Left colon (tissue), 2 donors: Measurements from ENCODE around the gene PRSS58. TPM values are rescaled to one million over a fixed set of nuclear protein-coding genes. Genes with fewer than 3 reads are reported as not detected.

Experiments used
- ATAC-seq: fragments of 200-7000 bp; cut with Tn5 transposase; one replicate; pipeline ENCODE4 v1.9.1; 2020; ENCODE audit warnings: mild to moderate bottlenecking, moderate library complexity
- DNase-seq, 2 donors: peaks; one replicate each; pipeline ENCODE4 v3.0.0-alpha.2; 2020
- intact Hi-C, 2 donors: fragments of 100-400 bp; cut with DNase I in 1 of 2; cut with micrococcal nuclease in 1 of 2; formaldehyde crosslinking; loops; one replicate each; pipeline versions ENCODE4 v1.11.2 to v1.14.0; 2022; cut with DNase I, micrococcal nuclease
- long read RNA-seq: library from polyadenylated mRNA; unstranded; transcript quantifications from one replicate; pipeline ENCODE4 v2.0.0, GENCODE V29; 2021
- total RNA-seq, 2 donors: library from RNA; stranded (reverse); fragmentation: NEBNext Ultra II Directional; extraction: Animal tissue kit (Norgen Biotek cat#: 25700); gene quantifications; one replicate each; pipeline ENCODE4 v1.2.1, GENCODE V29; 2021
- donor health status: DM: no; HTN: no; CAD: no.
- donor health status: DM: yes; HTN: yes; CAD: no.

PRSS58 gene, protein sequence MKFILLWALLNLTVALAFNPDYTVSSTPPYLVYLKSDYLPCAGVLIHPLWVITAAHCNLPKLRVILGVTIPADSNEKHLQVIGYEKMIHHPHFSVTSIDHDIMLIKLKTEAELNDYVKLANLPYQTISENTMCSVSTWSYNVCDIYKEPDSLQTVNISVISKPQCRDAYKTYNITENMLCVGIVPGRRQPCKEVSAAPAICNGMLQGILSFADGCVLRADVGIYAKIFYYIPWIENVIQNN
- total RNA-seq: not detected
- long read RNA-seq: 0 reads

DNA sequence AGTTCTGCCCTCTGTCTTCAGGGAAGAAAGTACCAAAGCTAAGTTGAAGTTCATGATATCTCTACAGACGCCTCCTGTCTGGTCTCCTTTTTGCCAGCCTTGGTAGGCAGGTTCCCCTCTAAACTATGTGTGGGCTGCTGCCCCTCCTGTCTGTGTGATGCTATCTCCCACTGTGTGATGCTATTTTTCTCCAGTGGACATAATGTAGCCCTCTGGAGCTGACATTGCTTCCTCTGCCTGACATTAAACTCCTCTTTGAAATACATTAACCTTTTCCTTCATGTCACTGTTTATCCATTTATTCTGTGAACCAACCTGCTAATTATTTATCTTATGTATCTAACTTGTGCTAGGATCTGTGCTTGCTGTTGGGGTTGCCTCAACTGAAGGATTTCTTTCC is at the start of gene PRSS58:
Gene PRSS58, minus strand, starts transcription at position 101 of the 400 bp plus-strand sequence. CDS start 351 bp downstream, outside the sequence.
- ATAC-seq: no peak
- intact Hi-C loops: no loop called here
- DNase-seq: no peak

- DNase-seq: no peak
- intact Hi-C loops: no loop called here
- no peak for ATAC-seq
These were observed 49.5 kb upstream of the PRSS58 start for GRCh38 chr7:142307246-142307900.

GRCh38 chr7:142303650-142304049 is 45.8 kb upstream of the PRSS58 start:
- intact Hi-C loops: no loop called here
- ATAC-seq: no peak
- no peak for DNase-seq

GRCh38 chr7:142301923-142302550 is 44.2 kb upstream of the PRSS58 start:
- intact Hi-C loops: no loop called here
- no peak for ATAC-seq
- no peak for DNase-seq

DNA sequence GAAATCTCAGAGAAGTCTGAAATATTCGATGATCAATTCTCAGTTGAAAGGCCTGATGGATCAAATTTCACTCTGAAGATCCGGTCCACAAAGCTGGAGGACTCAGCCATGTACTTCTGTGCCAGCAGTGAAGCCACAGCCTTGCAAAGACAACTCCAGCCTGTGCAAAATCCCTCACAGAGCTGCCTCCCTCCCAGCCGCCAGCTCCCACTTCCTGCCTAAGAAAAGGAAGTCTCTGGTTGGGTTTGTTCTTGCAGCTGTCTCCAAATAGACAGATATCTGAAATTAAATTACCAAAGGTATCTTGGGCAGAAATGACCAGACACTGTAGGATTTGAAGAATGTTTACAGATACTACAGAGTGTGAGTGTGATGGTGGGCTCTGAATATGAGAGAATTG is 43.4 kb upstream of the PRSS58 start:
- no peak for DNase-seq
- intact Hi-C loops: no loop called here

GRCh38 chr7:142300689-142301088 is 42.8 kb upstream of the PRSS58 start:
- ATAC-seq (no peak), DNase-seq (no peak)

More for the DNA sequence above, 43.4 kb upstream of the PRSS58 start:
- no peak for ATAC-seq

DNA sequence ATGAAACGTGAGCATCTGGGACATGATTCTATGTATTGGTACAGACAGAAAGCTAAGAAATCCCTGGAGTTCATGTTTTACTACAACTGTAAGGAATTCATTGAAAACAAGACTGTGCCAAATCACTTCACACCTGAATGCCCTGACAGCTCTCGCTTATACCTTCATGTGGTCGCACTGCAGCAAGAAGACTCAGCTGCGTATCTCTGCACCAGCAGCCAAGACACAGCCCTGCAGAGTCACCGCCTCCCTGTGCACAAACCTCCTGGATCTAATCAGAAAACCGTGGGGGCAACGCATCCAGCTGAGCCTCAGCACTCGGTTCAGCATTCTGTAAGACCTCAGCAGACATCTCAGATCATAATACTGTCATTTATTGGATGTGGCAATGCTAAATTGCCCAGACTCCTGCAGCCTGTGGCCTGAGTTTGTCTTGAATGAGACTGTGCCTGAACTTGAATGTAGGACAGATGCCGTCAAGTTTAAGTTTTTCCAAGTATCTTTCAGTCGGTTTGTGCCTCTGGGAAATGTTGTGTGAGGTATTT is 41.5 kb upstream of the PRSS58 start:
- intact Hi-C loops: no loop called here
- no peak for DNase-seq
- no peak for ATAC-seq

More at GRCh38 chr7:142300689-142301088, 42.8 kb upstream of the PRSS58 start:
- intact Hi-C loops: no loop called here

GRCh38 chr7:142298627-142299026 is 40.8 kb upstream of the PRSS58 start:
- no peak for ATAC-seq
- intact Hi-C loops: no loop called here

GRCh38 chr7:142298009-142298408 is 40.2 kb upstream of the PRSS58 start:
- intact Hi-C loops: no loop called here
- no peak for DNase-seq
- no peak for ATAC-seq

More at GRCh38 chr7:142298627-142299026, 40.8 kb upstream of the PRSS58 start:
- DNase-seq: no peak

DNA sequence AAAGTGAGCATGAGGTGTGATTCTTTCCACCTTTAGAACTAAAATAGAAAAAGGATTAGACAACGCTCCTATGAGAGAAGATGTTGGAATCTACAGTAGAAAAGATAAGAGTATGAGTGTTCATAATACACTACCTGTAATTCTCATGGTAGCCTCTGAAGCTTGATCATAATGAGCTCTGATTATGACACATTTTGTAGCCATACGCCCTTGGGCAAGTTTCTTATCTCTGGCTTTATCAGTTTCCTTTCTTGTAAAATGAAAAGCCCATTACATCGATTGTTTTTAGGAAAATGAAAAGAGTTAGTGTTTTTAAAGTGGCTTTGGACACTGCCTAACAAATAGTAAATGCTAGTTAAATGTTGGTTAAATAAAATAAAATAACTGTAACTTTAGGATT is 22.4 kb upstream of the PRSS58 start:
- no peak for ATAC-seq
- DNase-seq: no peak
- intact Hi-C loops: no loop called here

DNA sequence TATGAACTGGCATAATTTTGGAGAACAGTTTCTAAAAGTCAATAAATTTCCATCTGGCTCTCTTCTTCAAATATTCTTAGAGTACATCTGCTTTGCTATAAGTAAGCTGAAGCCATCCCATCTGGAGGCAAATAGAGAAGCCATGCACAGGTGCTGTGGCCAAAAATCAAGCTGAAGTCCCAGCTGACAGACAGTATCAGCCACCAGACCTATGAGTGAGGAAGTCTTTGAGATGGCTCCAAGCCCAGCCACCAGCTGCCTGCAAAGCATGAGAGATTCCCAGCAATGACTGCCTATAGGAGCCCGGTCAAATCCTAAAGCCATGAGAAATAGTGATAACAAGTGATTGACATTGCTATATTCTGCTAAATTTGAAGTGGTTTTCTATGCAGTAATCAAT is 21.7 kb upstream of the PRSS58 start:
- DNase-seq (no peak), ATAC-seq (no peak)
- intact Hi-C loops: no loop called here

DNA sequence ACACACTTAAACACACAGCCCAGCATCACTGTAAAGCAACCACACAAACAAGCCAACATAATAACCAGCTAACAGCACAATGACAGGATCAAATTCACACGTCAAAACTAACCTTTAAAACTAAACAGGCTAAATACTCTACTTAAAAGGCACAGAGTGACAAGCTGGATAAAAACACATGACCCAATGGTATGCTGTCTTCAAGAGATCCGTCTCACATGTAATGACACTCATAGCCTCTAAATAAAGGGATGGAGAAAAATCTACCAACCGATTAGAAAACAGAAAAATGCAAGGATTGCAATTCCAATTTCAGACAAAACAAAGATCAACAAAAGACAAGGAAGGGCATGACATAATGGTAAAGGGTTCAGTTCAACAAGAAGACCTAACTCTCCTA is 17.2 kb upstream of the PRSS58 start:
- DNase-seq: no peak
- intact Hi-C loops: no loop called here
- no peak for ATAC-seq

DNA sequence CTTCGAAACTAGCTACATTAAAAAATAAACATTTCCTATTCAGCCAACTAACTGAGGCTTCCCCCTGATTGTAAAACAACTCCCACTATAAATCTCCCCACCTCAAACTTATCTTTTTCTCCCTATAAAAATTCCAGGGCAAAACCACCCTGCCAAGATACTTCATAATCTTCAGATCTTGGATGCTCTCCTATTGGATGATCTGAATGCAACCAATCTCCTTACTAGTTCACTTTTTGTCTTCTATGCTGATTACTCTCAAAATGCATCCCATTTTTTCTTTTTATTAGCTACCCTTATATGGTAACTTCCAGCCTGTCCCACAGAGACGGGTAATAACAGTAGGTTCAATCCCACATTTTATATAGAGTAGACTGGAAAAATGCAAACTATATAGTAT is 15.0 kb upstream of the PRSS58 start:
- intact Hi-C loops: no loop called here
- ATAC-seq (no peak), DNase-seq (no peak)

- ATAC-seq: no peak
- intact Hi-C loops: no loop called here
- no peak for DNase-seq
These were observed 5.9 kb upstream of the PRSS58 start for GRCh38 chr7:142263598-142264380.

DNA sequence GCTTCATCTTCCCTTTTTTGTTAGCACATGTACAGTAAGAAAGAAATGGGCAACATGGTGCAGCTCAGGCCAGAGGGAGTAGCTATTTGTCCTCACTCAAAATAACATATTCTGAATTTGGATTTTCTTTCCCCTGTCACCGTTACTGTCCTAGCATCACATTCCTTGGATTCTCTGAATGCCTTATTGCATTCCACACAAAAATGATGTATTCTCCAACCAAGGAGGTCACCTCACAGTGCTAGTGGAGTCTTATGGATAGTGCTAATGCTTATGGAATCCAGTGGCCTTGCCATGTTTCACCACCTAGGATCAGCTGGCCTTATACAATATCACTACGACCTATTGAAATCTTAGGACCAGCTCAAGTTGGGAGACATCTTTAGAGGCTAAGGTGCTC is 7.2 kb downstream of the PRSS58 start:
- intact Hi-C loops: no loop called here
- DNase-seq: no peak
- no peak for ATAC-seq

DNA sequence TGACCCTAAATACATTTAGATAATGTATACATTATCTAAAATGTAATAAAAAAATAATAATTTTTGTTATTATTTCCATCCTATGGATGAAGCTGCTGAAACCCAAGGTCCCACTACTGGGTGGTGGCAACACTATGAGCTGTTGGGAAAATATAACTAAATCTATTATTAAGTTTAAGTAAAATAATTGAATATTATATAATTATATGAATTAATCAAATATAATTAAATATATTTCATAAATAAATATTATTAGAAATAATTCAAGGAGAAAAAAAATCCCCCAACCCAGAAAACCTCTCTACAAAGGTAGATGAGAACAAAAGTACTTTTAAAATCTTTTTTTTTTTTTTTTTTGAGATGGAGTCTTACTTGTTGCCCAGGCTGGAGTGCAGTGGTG is 7.9 kb downstream of the PRSS58 start:
- ATAC-seq (no peak), DNase-seq (no peak)
- intact Hi-C loops: no loop called here

- intact Hi-C loops: no loop called here
- ATAC-seq (no peak), DNase-seq (no peak)
These were observed 9.4 kb downstream of the PRSS58 start for GRCh38 chr7:142248166-142249160.

- intact Hi-C loops: no loop called here
- no peak for ATAC-seq
These were observed 14.0 kb downstream of the PRSS58 start for GRCh38 chr7:142243823-142244222.

More at GRCh38 chr7:142243823-142244222, 14.0 kb downstream of the PRSS58 start:
- DNase-seq: no peak
